Measurements from ENCODE around the gene DLEC1.

The DLEC1 gene

GRCh38 chr3:38117163-38117716, 78.2 kb downstream of the DLEC1 start:
- Histone ChIP-seq H3K27me3 (no peaks in the 10 kb centered on the region), H3K36me3 (no peaks in the 10 kb centered on the region; the same call in 1 of the 2 replicates), H3K4me1 (no peaks in the 10 kb centered on the region), H3K4me3 (ENCODE audit: low read depth, low read length) (no peak overlapping the region), H3K9me3 (no peaks in the 10 kb centered on the region)
- DNase-seq: no peak
- no peak for TF ChIP-seq CTCF (IDR thresholded peaks at IDR 0.05; ENCODE audit: low read depth, low read length)

GRCh38 chr3:38117748-38118420, 78.9 kb downstream of the DLEC1 start:
- no peaks in the 10 kb centered on the region for H3K27me3 ChIP-seq
- peak; percentile 64 for DNase-seq
- no peak overlapping the region for H3K4me3 ChIP-seq (ENCODE audit: low read depth, low read length)
- H3K9me3 ChIP-seq: no peaks in the 10 kb centered on the region
- H3K4me1 ChIP-seq: no peaks in the 10 kb centered on the region
- peak; percentile 66 for TF ChIP-seq CTCF (IDR thresholded peaks at IDR 0.05; ENCODE audit: low read depth, low read length)
- no peaks in the 10 kb centered on the region; the same call in 1 of the 2 replicates for H3K36me3 ChIP-seq

- DNase-seq: no peak
- Histone ChIP-seq H3K9me3 (no peaks in the 10 kb centered on the region), H3K4me3 (ENCODE audit: low read depth, low read length) (no peak overlapping the region), H3K27me3 (no peaks in the 10 kb centered on the region), H3K4me1 (no peaks in the 10 kb centered on the region), H3K36me3 (no peaks in the 10 kb centered on the region; the same call in 1 of the 2 replicates)
- no peak for TF ChIP-seq CTCF (IDR thresholded peaks at IDR 0.05; ENCODE audit: low read depth, low read length)
Measured at GRCh38 chr3:38118421-38119247, 79.6 kb downstream of the DLEC1 start.

GRCh38 chr3:38119248-38119544, 80.2 kb downstream of the DLEC1 start:
- no peak for DNase-seq

GRCh38 chr3:38119821-38120692, 81.0 kb downstream of the DLEC1 start:
- DNase-seq: no peak
- Histone ChIP-seq H3K4me3 (ENCODE audit: low read depth, low read length) (no peak overlapping the region), H3K27me3 (no peaks in the 10 kb centered on the region), H3K36me3 (no peaks in the 10 kb centered on the region; the same call in 1 of the 2 replicates), H3K4me1 (no peaks in the 10 kb centered on the region), H3K9me3 (no peaks in the 10 kb centered on the region)
- no peak for TF ChIP-seq CTCF (IDR thresholded peaks at IDR 0.05; ENCODE audit: low read depth, low read length)

More at GRCh38 chr3:38119248-38119544, 80.2 kb downstream of the DLEC1 start:
- Histone ChIP-seq H3K4me1 (no peaks in the 10 kb centered on the region), H3K9me3 (no peaks in the 10 kb centered on the region), H3K27me3 (no peaks in the 10 kb centered on the region), H3K36me3 (no peaks in the 10 kb centered on the region; the same call in 1 of the 2 replicates), H3K4me3 (ENCODE audit: low read depth, low read length) (no peak overlapping the region)
- TF ChIP-seq CTCF (IDR thresholded peaks at IDR 0.05; ENCODE audit: low read depth, low read length): no peak
